UCSD-AML1 (cell line): ENCODE results near the gene DRC7.
A peak's percentile ranks its signal among the peaks of the same experiment; 100 is the strongest.
"Not testable (repeated sequence)": the region's sequence is repeated elsewhere in the genome, so short reads cannot be mapped to it uniquely, and the experiment has no call there.

Source experiments
- DNase-seq: peaks from one replicate; lab custom pipeline; 2025; ENCODE audit not compliant: unreplicated experiment; lab: John Stamatoyannopoulos, UW

Gene DRC7

DNA sequence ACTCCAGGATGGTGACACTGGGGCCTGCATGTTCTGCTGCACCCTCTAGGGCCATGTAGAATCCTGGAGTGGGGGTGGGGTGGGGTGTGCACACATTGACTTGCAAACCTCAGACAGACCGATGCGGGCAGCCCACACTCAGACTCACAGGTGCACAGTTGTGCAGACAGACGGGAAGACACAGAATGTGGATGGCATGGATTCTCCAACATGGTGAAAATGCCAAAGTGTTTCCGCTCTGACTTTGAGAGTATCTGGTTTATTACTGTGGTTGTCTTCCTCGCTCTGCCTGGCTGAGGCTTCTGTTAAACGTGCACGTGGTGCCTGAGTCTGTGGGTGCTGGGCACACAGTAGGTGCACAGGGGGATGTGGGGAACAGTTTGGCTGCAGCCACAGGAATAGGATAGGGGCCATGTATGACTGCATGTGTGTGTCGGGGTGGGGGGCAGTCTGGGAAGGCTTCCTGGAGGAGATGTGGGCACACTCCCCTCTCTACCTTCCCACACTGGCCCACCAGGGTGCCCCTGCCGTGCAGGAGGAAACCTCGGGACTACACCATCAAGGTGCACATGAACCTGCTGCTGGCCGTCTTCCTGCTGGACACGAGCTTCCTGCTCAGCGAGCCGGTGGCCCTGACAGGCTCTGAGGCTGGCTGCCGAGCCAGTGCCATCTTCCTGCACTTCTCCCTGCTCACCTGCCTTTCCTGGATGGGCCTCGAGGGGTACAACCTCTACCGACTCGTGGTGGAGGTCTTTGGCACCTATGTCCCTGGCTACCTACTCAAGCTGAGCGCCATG, 35.5 kb upstream of the DRC7 start:
- DNase-seq: no peak

DNA sequence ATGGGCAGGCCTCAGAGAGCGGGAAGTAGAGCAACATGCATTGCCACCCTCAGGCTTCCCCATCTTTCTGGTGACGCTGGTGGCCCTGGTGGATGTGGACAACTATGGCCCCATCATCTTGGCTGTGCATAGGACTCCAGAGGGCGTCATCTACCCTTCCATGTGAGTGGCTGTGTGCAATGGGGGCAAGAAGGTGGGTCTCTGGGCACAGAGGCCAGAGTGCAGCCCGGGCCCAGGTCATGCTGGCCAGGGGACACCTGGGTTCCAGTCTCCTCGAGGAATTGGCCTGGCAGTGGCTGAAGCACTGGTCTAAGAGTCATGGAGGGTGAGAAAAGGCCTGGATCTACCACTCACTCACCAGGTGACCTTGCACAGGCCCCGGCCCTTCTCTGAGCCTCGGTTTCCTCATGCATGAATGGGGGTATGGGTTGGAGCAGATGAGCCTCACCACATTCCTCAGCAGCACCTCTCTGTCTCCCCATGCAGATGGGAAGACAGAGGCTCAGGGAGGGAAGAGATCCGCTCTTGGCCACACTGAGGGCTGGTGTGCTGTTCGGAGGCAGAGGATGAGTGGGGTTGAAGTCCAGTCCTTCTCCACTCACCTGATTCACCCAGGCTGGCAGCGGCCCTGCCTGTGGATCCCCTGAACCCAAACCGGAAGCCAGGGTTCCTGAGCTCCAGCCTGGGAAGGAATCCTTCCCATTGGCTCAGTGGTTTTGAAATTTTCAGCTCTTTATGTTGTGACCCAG, 33.7 kb upstream of the DRC7 start:
- no peak for DNase-seq

DNA sequence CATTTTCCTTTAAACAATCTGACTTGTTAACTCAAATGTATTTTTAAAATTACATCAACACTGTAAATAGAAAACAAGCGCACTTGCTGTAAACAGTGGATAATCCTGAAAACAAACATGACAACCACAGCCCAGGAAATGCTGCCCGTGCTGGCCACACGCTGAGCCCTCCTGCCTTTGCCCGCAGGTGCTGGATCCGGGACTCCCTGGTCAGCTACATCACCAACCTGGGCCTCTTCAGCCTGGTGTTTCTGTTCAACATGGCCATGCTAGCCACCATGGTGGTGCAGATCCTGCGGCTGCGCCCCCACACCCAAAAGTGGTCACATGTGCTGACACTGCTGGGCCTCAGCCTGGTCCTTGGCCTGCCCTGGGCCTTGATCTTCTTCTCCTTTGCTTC, 33.1 kb upstream of the DRC7 start:
- DNase-seq: no peak

- no peak for DNase-seq
Observed at GRCh38 chr16:57661936-57662906, 32.4 kb upstream of the DRC7 start.

- no peak for DNase-seq
Observed at GRCh38 chr16:57663436-57663835, 31.2 kb upstream of the DRC7 start.

- DNase-seq: no peak
Observed at GRCh38 chr16:57663917-57664661, 30.5 kb upstream of the DRC7 start.

DNA sequence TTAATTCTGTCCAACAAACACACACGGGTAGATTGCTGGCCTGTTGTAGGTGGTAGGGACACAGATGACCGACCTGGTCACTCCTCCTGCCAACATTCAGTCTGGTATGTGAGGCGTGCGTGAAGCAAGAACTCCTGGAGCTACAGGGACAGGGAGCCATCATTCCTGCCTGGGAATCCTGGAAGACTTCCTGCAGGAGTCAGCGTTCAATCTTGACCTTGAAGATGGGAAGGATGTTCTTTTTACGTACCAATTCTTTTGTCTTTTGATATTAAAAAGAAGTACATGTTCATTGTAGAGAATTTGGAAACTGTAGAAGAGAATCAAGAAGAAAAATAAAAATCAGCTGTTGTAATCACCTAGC, 30.0 kb upstream of the DRC7 start:
- no peak for DNase-seq

DNA sequence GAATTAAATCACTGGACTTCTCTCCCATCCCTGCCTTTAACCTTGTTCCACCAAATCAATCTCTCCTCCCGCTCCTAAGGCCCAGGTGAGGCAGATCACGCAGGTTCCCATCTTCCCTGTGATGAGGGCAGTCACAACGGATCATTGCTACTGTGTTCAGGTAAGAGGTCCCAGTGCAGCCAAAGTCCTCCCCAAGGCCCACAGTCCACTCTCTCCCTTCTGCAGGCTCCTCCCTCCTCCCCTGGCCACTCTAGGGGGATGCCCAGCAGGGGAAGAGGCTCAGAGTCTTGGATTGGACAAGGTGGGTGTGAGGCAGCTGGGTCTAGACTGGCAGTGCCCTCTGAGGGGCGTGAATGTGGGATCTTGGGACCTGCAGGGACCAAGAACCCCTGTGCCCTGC, 29.1 kb upstream of the DRC7 start:
- no peak for DNase-seq

DNA sequence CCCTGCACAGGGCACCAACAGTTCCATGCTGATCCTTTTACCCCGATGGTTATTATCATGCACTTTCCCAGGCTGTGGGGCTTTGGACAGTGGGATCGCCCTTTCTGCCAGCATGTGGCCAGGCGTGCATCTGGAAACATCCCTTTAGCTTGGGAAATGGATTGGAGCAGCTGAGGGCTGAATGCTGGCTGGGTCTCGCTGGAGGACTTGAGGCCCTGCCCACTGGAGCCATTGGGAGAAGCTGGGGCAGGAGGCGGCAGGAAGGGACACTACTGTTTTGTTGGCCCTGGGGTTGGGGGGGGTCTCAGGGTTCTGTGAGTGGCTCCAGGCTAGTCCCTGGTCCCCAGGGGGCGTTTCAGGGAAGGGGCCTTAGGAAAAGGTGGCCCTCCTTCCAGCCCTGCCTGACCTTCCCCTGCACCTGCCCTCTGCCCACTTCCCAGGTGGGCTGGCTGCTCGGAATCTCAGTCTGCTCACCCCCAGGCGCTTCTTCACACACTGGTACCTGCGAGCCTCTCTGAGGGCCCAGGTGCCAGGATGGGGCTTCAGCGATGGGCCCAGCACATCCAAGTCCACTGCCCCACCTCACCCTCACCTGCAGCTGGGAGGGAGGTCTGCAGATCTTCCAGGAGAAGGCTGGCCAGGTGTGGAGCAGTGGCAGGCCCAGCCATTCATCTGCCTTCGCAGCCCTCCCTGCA, 28.1 kb upstream of the DRC7 start:
- no peak for DNase-seq

DNA sequence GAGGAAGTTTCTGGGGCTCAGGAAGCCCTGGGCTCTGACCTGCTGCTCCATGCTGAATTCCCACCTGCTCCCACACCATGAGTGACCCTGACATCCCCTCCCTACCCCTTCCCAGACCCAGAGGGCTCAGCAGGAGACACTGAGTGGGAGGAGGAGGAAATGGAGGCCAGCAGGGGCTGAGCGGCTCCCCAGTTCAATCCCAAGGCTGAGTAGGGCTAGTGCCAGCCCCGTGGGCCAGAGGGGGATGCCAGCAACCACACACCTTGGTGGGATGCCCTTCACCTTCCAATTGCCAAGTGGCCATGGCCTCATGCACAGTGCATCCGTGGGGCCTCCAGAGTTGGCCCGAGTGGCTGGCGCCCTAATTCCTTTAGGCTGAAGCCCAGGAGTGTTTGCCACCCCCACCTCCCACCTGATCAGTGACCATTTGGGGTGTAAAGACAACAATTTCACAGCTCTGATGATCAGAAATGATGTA, 27.5 kb upstream of the DRC7 start:
- DNase-seq: no peak

GRCh38 chr16:57667526-57668262, 26.9 kb upstream of the DRC7 start:
- peak; percentile 37 for DNase-seq

DNA sequence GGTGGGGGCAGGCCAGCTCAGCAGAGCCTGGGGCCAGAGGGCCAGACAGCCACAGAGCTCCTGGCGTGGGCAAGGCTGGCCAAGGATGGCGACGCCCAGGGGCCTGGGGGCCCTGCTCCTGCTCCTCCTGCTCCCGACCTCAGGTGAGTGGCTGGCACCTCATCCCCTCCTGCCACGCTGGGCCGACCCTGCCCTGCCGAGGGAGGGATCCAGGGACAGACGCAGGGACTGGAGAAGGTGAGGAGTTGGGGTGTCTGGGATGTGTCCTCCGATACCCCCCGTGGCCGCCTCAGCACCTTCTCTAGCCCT, 26.4 kb upstream of the DRC7 start, which contains the start of gene ADGRG3:
ADGRG3 (plus strand) TSS at position 44 of the 309 bp plus-strand sequence; CDS start at position 86, 42 bp downstream.
- DNase-seq: no peak

GRCh38 chr16:57668630-57669475, 25.8 kb upstream of the DRC7 start:
- no peak for DNase-seq

DNA sequence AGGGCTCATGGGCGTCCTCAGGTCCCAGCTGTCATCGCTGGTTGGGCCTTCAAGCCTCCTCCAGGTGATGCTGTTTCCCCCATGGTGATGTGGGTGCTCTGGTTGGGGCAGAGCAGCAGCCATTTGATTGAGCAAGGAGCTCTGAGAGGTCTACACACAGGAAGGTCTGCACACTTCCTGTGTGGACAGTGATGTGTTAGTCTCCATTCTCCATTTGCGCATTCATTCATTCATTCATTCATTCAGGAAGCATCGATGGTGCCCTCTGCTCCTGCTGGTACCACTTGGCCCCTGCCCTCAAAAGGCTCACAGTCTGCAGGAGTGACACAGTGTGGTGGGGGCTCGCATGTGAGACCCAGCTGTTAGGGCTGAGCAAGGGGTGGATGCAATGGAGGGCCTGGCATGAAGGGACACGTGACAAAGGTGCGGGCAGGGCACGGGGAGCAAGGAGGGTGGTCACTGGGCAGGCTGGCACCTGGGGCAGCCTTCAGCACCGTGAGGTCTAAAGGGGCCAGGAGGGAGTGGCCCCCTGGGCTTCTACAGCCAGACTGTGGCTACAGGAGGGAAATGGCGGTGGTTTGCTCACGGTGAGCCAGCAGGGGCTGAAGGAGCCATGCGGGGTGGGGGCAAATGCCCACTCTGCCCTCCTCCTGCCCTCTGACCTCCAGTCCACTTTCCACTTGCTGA, 25.0 kb upstream of the DRC7 start:
- DNase-seq: no peak

DNA sequence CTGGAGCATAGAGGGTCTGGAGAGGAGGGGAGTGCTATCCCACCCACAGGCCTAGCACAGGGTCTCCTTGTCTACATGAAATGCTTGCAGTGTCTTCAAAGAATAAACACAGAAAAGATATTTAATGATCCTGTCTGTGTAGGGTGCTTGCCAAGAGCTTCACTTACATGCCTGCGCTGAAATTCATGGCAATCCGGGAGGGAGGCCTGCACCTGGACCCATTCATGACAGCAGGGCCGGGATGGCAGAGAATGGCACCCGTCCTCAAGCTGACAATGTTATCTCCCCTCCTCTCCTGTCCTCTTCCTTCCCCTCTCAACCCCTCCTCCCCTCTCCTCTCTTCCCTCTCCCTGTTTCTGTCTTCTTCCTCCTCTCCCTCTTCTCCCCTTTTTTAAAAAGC, 24.4 kb upstream of the DRC7 start:
- no peak for DNase-seq

GRCh38 chr16:57671451-57671850, 23.2 kb upstream of the DRC7 start:
- not testable (repeated sequence) for DNase-seq

DNA sequence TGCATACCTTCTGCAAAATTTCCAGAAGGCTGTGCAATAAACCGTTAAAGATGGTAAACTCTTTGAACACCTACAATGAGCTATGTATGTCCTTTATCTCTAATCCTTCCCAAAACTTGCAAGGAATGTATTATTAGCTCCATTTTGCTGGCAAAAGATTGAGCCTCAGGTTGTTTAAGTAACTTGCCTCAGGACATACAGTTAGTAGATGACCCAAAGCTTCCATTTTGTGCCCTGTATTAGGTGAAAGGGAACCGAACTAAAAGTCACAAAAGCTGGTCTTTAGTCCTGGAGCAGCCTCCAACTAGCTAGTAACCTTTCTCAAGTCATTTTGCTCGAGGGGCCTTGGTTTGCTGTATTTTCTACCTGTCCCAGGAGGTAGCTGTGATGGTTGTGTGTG, 22.2 kb upstream of the DRC7 start:
- DNase-seq: no peak

GRCh38 chr16:57672824-57673223, 21.8 kb upstream of the DRC7 start:
- no peak for DNase-seq
